ENCODE data around the gene CDRT4.
A peak's percentile ranks its signal among the peaks of the same experiment; 100 is the strongest.
"Not testable (repeated sequence)": the region's sequence is repeated elsewhere in the genome, so short reads cannot be mapped to it uniquely, and the experiment has no call there.

CDRT4 gene

DNA sequence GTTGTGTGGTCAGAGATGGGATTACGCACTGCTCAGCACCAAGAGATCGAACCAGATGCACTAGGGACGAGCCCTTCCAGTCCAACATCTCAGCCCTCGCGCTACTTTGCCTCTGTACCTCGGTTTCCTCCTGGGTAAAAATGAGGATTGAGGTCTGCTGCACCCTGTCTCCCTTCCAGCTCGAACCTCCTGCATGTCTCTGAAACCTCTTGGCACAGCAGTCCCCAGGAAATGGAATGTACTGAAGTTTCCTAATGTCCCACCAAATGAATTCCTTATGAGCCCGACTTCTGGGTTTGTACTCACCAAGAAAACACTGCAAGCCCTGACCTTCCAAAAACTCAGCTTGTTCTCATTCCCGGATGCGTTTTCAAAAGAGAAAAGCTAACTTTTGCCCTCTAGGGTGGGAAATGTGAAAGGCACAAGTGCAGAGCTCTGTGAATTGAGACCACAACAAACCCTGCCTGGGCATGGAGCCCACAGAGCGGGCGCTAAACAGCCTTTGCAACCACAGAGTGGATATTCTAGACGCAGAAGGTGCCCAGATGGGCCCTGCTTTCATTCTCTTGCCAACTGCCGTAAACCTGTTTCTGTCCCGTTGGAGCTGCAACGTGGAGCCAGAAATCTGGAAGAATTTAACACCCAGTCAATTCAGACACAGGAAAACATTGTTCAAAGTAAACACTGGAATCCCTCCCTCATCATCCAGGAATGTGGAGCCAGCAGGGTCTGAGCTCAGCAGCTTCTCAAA, 10.3 kb downstream of the CDRT4 start:
- DNase-seq = no peak

DNA sequence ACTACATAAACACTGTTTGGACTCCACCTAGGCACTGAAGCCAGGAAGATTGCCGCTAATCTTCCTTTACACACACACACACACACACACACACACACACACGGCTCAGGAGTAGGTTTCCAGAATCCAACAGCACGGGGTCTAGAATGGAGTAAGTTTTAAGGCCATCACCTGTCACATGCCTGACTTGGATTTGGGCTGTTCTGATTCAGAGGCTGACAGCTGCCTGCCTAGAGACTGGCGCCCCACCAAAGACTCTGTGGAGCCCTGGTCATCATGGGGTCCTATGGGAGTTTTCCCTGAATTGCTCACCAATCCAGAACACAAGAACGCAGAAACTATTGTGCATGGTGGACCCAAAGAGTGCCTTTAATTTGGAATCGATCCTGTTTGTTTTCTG, 10.9 kb downstream of the CDRT4 start:
- no peak for DNase-seq

DNA sequence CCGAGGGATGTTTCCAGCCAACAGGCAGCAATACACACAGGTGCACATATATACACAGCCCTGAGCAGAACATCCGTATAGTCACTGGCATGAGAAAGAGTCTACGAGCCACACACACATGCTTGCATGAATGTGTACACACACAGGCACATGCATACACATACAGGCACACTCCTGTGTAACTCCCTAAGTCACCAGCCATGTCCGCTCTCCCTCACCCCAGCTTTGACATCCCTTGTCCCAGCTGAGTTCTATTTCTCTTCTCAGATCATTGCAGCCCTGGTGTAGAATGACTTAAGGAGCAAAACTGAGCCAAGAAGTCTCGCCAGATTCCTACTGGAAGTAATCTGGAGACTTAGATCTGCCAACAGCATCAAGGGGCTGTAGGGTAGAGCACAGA, 13.1 kb downstream of the CDRT4 start:
- no peak for DNase-seq

DNA sequence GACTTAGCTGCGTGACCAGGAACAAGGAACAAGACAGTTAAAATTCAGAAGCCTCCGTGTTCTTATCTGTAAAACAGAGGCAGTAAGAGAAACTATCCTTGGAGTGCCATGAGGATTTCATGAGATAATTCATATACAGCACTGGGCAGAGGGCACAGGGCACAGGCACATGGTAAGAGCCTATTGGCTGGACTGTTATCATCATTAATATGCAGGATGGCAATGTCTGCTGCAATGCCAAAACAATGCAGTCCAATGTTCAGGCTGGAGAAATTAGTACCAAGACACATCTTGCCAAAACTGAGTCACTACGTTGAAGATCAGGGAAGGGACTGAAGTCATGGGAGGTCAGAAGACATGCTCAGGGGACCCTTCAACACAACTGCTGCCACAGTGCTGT, 13.6 kb downstream of the CDRT4 start:
- no peak for DNase-seq

DNA sequence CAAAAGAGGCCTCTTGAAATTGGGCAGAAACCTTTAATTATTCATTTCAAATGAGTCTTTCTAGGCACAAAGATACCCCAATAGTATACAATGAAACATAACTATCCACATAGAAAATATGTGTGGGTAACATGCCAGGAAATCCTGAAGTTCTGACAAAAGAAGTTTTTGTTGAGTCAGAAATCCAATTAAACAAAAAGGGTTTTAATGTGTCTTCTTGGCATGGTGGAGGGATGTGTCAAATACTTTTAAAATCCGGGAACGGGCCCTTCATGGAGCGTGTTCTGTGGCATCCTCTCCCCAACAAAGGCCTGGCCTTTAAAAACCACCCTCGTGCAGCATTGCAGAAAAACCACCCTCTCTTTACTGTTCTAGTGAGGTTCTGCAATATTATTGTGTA, 14.2 kb downstream of the CDRT4 start:
- no peak for DNase-seq

DNA sequence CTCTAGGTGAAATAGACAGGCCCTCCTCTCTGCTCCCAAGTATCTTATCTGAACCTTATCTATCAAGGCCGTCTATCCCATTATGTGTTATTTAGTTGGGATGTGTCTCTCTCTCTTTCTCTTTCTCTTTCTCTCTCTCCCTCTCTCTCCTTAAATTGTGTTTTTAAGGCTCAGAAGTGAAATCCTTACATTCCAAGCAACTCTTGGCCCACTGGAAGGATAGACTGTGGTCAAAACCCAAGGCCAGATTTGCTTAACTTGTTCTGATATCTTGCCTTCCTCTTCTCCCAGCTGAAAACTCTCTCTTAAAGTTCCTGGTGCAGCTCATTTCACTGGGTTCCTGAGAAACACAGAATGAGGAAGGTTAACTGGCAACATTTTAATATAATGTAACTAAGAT, 14.7 kb downstream of the CDRT4 start:
- no peak for DNase-seq

DNA sequence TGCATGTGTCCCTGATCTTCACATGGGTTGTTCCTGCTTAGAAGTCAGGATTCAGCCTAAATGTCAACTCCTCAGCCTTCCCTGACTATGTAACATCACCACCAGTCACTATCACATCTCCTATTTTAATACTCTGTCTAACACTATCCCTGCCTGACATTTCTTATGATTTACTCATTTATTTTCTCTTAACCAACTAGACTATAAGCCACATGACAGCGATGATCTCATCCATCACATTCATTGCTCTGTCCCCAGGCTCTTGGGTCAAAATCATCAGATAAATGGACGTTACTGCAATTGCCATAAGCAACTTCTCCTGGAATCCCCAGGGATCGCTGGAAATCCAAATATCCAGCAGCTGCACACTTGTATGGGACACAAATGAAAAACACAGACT, 15.7 kb downstream of the CDRT4 start:
- DNase-seq = no peak

DNA sequence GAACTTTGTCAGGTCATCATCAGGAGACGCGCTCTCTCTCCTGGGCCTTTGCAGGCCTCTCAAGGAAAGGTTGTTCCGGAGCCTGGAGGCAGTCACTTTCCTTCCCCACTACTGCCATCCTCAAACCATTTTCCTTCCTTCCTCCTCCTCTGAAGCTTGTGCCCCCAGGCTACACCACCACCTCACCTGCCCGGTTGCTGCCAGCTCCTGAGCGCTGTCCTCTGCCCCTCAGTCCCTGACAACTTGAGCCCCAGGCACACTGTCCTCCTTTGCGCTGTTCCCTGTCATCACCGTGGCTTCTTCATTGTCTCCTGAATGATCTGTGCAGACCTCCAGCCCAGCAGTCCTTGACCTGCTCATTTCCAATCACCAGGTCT, 18.9 kb downstream of the CDRT4 start:
- DNase-seq = no peak

DNA sequence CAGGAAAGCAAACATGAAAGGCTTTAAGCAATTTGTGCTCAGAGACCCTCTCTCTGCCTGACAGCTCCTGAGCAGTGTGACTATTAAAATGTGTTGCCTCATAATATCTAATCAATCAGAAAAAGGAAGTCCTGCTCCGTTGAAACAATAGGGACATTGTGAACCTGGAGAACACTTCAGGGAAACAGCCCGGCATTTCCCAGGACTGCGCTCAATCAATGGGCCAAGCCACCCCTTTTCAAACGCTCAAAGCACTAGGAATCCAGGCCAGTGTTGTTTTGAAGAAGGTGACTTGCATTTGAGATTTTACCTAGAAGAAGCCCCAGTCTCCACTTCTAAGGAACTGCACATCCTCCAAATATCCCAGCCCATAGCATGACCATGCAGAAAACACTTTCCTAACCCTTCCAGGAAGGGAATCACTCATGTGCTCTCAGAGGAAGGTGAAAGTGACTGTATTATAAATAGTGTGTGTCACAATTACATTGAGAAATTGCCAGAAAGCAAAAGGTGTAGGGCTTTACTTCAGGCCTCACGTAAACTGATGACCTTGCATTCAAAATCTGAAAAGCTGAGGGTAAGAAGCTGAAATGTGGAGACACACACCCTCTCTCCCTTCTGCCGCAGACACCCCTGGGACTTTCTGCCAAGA, 19.4 kb downstream of the CDRT4 start:
- no peak for DNase-seq

DNA sequence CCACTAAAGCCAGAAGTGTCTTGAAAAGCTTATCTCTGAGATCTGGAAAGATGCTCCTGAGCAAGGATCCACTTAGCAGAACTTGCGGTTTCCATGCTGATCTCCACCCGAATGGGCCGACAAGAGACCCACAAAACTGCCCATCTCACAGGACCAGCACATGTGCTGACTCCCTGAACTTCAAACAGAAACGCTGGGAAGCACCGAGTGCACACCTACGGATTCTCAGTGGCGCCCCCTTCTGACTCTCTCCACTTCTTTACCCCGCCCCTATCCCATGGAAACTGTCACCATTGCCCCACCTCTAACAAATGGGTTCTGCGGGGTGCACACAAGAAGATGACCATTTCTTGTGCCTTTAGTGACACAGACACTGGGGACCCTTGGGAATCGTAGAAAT, 21.4 kb downstream of the CDRT4 start:
- DNase-seq = no peak

DNA sequence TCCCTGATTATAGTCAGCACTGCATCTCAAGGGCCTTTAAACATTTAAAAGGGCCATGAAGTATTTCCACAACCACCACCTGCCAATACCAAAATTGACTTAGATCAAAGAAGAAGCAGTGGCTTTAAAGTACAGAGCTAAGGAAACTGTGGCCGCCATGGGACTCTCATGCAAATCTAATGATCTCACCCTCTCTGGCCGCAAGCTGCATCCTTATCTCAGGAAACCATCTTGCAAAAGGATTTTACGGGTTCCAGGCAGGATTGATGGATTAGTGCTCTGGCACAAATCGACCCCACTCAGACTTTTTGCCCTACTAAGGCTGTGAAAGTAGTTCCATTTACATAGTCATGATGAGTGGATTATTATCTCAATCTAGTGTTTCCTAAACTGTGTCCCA, 22.6 kb downstream of the CDRT4 start:
- DNase-seq = no peak

DNA sequence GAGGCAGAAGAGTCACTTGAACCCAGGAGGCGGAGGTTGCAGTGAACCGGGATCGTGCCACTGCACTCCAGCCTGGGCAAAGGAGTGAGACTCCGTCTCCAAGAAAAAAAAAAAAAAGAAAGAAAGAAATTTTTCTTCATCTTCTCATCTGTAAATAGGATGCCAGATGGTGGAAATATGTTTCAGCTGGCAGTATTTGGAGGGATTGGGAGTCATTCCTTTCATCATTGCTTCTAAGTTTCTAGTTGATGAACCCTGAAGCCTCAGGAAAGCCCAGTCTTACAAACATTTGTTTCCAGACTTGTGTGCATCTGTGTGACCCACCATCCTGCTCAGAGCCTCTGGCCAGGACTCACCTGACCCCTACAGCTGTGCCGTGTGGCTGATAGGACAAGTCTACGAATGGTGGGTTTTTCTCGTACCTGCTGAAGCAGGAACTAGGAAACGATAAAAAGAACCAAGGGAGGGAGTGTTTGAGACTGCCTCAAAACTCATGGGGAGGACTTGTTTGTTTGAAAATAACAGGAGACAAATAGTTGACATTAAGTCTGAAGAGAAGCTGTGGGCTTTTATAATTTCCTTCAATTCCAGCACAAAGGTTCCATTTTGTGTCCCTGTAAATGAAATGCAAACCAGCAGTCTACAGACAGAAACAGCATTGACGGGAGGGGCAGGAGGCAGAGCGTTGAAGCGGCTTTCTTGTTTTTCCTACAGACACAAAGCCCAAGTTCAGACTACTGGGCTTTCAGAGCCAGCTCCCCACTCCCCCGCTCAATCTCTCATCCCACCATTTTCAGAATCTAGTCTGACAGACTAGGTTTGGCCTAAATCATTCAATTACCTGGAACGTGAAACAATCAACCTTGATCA, 24.9 kb downstream of the CDRT4 start:
- no peak for DNase-seq

DNA sequence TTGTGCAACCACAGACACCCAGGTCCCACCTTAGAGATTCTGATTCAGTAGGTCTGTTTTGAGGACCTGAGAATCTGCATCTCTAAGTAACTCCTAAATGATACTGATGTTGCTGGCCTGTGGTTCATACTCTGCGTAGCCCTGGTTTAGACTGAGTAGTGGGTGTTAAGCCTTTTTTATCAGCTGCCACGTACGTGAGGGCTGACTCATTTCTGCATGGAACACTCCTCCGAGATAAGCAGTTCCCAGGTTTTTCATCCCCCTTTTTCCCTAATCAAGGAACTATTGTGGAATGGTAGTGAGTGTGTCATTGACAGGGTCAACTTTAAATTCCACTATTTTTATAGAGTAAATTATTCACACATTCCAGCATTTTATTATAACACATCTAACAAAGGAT, 26.1 kb downstream of the CDRT4 start:
- no peak for DNase-seq

DNA sequence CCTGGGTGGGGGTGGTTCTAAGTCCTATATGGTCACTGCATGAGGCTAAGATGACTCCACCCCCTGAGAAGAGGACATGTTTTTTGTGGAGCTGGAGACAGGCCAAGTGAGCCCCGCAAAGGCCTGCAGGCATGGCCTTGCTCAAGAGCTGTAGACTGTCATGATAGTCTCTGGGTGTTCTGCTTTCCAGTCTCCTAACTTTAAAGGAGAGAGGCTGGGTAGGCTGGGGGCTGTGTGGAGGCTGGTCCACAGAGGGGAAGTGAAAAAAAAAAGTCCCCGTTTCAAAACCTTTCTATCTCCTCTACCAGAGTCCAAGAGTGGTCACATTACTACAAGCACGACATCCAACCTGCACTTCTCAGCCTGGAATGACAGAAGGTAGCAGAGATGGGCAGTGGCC, 27.1 kb downstream of the CDRT4 start:
- no peak for DNase-seq

DNA sequence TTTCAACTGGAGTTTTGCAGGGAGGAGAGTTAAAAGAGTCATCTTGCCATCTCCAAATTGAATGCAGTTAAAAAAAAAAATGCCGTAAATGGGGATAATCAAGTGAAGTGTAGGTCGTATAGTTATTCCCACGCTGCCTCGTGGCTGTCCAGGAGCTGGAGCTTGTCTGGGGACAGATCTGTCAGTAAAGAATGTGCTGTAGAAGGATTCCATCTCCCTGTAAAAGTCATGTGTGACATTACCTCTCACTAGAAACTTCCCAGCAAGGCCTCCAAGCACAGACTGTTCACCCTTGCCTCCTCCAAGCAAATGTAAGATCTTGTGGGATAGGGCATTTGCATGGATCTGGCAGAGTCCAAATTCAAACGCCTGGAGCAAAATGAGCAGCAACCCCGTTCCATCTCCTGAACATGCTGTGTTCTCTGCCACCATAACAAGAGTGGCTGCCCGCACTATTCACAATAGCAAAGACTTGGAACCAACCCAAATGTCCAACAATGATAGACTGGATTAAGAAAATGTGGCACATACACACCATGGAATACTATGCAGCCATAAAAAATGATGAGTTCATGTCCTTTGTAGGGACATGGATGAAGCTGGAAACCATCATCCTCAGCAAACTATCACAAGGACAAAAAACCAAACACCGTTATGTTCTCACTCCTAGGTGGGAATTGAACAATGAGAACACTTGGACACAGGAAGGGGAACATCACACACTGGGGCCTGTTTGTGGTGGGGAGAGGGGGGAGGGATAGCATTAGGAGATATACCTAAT, 28.0 kb downstream of the CDRT4 start:
- DNase-seq = not testable (repeated sequence)

DNA sequence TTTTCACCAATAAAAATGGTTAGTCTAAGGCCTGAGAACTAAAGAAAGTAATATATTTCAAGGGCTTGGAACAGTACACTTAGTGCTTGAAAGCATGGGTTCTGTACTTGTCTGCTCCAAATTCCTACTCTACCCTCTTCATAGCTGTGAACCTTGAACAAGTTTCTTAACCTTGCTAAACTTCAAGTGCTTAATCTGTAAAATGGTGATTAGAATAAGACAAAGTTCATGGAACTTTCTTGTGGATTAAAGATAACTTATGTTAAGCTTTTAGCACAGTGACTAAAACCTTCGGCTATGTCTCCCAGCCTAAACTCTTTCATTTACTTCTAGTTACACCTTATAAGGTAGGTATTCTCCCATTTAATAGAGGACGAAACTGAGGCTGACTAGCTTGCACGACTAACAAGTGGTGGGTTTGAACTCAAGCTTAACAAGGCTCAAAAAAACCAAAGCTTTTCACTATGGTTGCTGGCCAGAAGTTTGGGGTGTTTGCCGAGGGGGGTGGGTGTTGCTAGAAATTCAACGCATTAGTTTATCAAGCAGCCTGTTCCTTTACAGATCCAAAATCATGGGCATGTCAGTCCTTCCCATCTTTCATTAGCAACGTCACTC, 28.8 kb downstream of the CDRT4 start:
- DNase-seq = no peak

DNA sequence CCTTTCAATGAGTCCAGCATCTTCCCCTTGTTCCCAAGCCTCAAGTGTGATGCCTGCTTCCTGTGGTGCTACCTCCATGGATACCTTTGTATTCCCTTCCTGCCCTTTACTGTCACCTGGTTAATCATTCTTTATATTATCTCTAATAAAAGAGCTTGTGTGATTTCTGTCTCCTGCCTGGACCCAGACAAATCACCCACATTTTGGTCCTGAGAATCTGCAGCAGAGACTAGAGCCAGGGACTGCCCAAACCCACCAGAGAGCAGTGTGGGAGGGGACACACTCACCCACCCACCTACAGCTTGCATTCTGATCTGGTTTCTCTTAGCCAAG, 30.2 kb downstream of the CDRT4 start:
- DNase-seq = no peak

DNA sequence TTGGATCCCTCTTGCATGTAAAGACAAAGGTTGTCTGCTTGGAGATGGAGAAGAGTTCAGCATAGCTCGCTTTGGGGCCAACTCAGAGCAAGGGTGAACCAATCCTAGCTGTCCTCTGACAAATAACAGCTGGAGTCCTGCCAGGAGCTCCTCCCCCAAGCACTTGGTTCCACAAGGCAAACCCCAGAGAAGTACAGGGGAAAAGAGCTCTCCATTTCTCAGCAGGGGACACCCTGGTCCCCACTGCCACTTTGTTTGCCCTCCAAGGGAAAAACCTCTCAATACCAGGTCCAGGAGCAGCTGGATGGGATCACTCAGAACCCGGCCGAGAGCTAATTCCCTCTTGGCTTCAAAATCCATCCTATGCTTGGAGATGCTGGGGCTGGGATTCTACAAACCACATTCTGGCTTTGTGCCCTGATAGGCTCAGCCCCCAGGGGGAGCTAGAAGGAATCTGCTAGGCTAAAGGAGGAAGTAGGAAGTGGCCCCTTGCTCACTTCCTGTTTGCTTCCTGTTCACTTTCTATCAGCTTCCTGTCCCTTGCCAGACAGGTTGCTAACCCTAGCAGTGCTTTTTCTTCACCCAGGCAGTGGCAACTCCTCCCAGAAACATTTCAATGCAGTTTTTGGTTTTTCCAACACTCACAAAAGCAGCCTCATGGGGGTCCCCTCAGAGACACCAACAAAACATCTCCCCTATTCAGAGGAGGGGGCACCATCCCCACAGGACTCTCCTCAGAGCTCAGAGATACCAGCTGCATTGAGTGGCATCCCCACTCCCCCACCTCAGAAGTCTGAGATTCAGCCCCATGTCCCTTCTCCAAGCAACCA, 30.7 kb downstream of the CDRT4 start:
- peak; percentile 24 for DNase-seq

DNA sequence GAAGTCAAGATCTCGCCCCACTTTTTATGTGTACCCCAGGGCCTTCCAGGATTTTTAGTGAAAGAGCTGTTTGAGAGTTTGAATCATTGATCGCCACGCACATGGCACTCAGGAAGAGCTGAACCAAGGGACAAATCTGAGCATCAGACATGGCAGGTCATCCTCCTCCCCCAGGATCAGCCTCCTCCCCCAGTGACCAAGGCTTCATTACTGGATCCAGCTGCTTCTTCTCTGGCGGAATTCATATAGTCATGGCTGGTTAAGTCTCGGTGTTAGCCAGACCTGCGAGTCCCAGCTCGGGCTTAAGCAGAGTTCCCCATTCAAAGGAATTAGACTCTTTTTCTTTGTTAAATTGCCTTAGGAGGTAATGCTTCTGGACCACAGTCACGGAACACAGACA, 32.5 kb downstream of the CDRT4 start:
- DNase-seq = no peak

DNA sequence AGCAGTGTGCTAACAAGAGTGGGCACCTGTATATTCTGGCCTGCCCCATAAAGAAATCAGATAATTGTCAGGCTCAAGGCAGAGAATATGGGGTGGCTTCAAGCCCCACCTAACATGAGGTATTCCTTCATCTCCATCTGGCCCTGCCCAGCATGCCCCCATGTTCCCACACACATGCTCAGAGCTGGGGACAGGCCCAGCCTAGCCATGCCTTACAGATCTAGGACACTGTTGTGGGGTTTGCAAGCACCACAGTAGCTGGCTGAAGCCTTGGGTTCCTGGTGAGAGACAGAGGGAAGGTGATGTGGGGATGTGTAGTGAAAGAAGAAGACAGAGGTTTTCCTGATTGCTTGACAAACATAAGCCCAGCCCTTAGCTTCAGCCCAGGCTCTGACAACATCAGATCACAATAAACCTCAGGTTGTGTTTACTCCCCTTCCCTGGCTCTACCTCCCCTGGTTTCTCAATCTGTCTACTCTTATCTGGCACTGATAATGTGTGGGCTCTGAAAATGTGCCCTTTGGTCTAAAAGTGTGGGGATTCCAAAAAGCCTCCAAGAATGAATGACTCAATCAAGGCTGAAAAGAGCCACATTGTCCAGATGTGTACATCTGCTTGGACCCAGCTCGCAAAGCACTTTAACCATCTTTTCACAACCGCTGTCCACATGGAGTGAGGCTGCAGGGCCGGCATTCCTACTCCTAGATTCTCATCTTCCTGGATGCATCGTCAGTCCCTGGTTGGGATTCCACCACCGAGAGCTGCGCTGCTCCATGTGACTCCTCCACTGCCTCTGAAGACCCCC, 34.4 kb downstream of the CDRT4 start:
- no peak for DNase-seq

DNA sequence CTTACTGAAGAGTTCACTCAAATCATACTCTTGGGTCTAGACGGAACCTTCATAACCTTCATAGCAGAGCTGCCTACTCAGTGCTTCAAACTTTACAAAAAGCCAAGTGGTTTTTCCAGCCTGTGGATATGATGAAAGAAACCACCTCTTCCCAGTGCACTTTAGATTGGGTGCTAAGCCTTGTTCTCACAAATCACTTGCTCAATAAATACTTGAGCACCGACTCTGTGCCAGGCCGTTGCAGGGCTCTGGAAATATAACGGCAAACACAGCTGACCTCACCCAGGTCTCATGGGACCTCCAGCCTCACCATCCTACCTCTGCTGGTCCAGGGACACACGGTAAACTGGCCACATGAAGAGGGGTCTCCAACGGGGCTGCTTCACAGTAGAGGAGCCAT, 35.7 kb downstream of the CDRT4 start:
- no peak for DNase-seq
